Stimulated activated CD8-positive, alpha-beta memory T cell treated with anti-CD3 and anti-CD28 coated beads, Interleukin-7, amount 100 ng/mL, for 4 hours (primary cell): ENCODE data around the gene ADAMTS8.

Source experiments
- DNase-seq, 2 donors: peaks; one replicate each; pipeline ENCODE4 v3.0.0-alpha.2; 2020; ENCODE audit warnings: low read depth in 2 of 2

ADAMTS8 gene

GRCh38 chr11:130462101-130462885 lies 33.9 kb upstream of the ADAMTS8 start:
- DNase-seq, result no peak

GRCh38 chr11:130459521-130459920 lies 31.1 kb upstream of the ADAMTS8 start:
- no peak for DNase-seq

- no peak for DNase-seq
These were observed 30.0 kb upstream of the ADAMTS8 start for GRCh38 chr11:130458410-130458729.

- no peak for DNase-seq
These were observed 29.4 kb upstream of the ADAMTS8 start for GRCh38 chr11:130457623-130458409.

GRCh38 chr11:130456286-130456685 lies 27.9 kb upstream of the ADAMTS8 start:
- no peak for DNase-seq

- no peak for DNase-seq
These were observed 27.2 kb upstream of the ADAMTS8 start for GRCh38 chr11:130455483-130456127.

- no peak for DNase-seq
These were observed 26.3 kb upstream of the ADAMTS8 start for GRCh38 chr11:130454491-130455252.

- DNase-seq, result no peak
These were observed 24.5 kb upstream of the ADAMTS8 start for GRCh38 chr11:130452940-130453339.

- no peak for DNase-seq
These were observed 23.8 kb upstream of the ADAMTS8 start for GRCh38 chr11:130452176-130452575.

- no peak for DNase-seq
These were observed 23.0 kb upstream of the ADAMTS8 start for GRCh38 chr11:130451231-130452019.

- DNase-seq, result no peak
These were observed 21.8 kb upstream of the ADAMTS8 start for GRCh38 chr11:130449996-130450769.

DNA sequence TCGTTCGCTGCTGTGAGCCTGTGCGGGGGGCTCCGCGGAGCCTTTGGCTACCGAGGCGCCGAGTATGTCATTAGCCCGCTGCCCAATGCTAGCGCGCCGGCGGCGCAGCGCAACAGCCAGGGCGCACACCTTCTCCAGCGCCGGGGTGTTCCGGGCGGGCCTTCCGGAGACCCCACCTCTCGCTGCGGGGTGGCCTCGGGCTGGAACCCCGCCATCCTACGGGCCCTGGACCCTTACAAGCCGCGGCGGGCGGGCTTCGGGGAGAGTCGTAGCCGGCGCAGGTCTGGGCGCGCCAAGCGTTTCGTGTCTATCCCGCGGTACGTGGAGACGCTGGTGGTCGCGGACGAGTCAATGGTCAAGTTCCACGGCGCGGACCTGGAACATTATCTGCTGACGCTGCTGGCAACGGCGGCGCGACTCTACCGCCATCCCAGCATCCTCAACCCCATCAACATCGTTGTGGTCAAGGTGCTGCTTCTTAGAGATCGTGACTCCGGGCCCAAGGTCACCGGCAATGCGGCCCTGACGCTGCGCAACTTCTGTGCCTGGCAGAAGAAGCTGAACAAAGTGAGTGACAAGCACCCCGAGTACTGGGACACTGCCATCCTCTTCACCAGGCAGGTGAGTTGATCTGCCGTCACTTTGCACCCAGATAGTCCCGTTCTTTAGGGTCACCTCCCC lies 21.0 kb upstream of the ADAMTS8 start:
- no peak for DNase-seq

DNA sequence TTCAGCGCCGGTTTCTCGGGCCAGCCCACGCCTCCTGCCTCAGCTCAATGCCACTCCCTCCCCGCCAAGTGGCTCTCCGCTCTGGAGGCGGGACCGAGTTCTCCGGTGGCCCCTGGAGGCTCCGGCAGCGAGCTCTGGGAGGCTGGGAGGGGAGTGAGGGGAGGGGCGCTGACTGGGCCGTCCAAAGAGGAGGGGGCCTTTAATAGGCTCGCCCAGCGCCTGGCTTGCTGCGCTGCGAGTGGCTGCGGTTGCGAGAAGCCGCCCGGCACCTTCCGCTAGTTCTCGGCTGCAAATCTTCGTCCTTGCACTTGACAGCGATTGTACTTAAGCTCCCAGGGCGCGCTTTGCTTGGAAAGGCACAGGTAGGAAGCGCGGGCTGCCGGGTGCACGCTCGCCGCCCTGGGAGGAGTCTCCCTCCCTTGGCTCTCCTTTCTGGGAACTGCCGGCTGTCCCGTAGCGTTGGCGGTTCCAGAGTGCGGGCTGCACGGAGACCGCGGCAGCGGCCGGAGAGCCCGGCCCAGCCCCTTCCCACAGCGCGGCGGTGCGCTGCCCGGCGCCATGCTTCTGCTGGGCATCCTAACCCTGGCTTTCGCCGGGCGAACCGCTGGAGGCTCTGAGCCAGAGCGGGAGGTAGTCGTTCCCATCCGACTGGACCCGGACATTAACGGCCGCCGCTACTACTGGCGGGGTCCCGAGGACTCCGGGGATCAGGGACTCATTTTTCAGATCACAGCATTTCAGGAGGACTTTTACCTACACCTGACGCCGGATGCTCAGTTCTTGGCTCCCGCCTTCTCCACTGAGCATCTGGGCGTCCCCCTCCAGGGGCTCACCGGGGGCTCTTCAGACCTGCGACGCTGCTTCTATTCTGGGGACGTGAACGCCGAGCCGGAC lies 20.3 kb upstream of the ADAMTS8 start, which contains the start of gene ADAMTS15:
Gene ADAMTS15, plus strand, starts transcription at position 230 of the 894 bp plus-strand sequence. Its CDS starts 329 bp downstream, at position 559.
- no peak for DNase-seq

DNA sequence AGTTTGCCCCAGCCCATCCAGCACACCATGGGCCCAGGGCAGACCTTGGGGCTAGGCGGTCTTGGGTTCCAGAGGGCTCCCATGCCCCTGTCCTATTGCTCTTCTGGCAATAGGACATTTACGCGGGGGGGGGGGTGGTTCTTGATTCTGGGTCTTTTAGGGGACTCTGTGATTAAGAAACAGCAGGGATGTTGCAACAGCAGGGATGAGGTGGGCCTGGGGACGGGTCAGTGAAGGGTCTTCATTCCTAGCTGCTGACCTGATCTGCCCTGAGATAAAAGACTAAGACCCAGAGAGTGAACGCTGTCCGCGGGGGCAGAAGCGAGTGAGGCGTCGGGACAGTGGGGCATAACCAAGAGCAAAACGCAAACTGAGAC lies 19.6 kb upstream of the ADAMTS8 start:
- DNase-seq, result no peak

DNA sequence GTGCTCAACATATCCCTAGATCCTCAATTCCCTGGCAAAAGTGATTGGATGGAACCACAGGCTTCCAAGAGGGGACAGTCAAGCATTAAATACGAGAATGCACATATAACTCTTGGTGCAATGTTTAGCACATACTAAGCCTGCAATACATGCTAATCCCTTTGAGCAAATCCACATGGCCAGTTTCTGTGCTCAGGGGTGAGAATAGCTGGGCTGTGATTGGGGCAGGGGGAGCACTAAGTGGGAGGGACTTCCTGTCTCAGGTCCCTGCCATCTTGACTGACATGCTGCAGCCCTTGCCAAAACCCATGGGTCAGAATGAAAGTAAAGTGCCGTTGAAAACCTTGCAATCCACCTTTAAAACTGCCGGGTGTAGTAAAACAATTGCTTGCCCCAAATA lies 17.4 kb upstream of the ADAMTS8 start:
- DNase-seq, result no peak

- DNase-seq, result no peak
These were observed 14.3 kb upstream of the ADAMTS8 start for GRCh38 chr11:130442737-130443136.

DNA sequence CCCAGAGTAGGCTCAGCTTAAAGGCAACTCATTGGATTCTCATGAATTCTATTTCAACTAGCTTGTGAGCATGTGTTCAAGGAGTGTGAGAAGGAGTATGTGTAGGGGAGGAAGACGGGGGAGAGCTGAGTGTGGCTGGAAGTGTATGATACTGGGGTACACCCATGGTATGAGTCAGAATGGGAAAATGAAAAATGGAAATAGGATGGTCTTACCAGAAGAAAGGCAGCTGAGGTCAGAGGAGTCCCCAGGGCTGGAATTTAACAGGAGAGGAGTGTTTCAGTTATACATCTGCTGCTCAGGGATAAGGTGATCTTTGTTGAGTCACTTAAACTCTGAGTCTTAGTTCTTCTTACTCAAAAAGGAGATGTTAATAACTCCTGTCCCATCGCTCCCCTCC lies 13.3 kb upstream of the ADAMTS8 start:
- no peak for DNase-seq

- no peak for DNase-seq
These were observed 11.5 kb upstream of the ADAMTS8 start for GRCh38 chr11:130439876-130440275.

DNA sequence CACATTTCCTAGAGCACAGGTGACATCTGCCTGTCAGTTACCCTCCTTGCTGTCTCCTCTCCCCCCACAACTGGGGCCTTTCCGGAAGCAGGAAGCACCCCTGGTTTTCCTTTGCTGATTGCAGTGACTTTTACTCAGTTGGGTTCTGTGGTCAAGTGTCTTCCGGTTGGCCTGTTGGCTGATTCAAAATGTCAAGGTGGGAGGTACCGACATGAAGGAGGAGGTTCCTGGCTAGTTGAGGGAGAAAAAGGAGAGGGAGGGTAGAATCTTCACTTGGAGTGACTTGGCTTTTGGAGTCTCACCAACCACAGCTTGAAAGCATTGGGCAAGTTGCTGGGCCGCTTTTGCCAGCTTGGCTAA lies 10.7 kb upstream of the ADAMTS8 start:
- no peak for DNase-seq
